Body of pancreas (tissue), 4 donors: ENCODE results near the gene NUTM1. TPM values are rescaled to one million over a fixed set of nuclear protein-coding genes. Genes with fewer than 3 reads are reported as not detected.

Experiments used
- ATAC-seq: fragments of 150-250 bp; one replicate; pipeline ENCODE4 v1.9.1; 2016
- DNase-seq, 4 donors: peaks; one replicate each; pipeline ENCODE4 v3.0.0-alpha.2; 2019
- H3K27ac ChIP-seq, 4 donors: fragments of 200-600 bp; sonication (generic); 1 replicate in 3 of 4; 2 replicates in 1 of 4; pipeline versions ENCODE4 v1.5.1 to v1.6.1; 2016 to 2019; ENCODE audit warnings: mild to moderate bottlenecking in 1 of 4, mixed read lengths in 1 of 4, moderate library complexity in 1 of 4
- H3K27me3 ChIP-seq, 2 donors: fragments of 200-600 bp; sonication (generic); one replicate each; pipeline ENCODE4 v1.6.0; 2016; ENCODE audit warnings: mild to moderate bottlenecking in 1 of 2
- H3K36me3 ChIP-seq, 2 donors: fragments of 200-600 bp; sonication (generic); replicated peaks in 1 of 2; 2 replicates each; pipeline ENCODE4 v1.5.1; 2016; ENCODE audit warnings: low read depth in 2 of 2; ENCODE audit not compliant: insufficient read depth in 1 of 2
- H3K4me1 ChIP-seq: fragments of 200-600 bp; sonication (generic); one replicate; pipeline ENCODE4 v1.6.0; 2016
- H3K4me3 ChIP-seq, 2 donors: fragments of 200-600 bp; sonication (generic); 1 replicate in 1 of 2; 2 replicates in 1 of 2; pipeline ENCODE4 v1.5.1; 2016 to 2019
- H3K9me3 ChIP-seq, 3 donors: fragments of 200-600 bp; sonication (generic); 1 replicate in 2 of 3; 2 replicates in 1 of 3; pipeline ENCODE4 v1.5.1; 2016
- POLR2A ChIP-seq, 3 donors: fragments of 450-650 bp; IDR thresholded peaks; one replicate each; pipeline ENCODE4 v1.6.1; 2016; ENCODE audit warnings: antibody characterized with exemption in 3 of 3, mild to moderate bottlenecking in 2 of 3
- WGBS, 2 donors: methylation state at CpG; one replicate each; pipeline ENCODE4 v1.1.5; 2017; 5-methylcytosine and 5-hydroxymethylcytosine counted together
- intact Hi-C: fragments of 100-400 bp; cut with DNase I; formaldehyde crosslinking; loops from one replicate; pipeline ENCODE4 v1.15.1; 2023
- total RNA-seq, 2 donors: library from RNA; depleted of rRNA; stranded (reverse); fragments of >200 nt; gene quantifications; one replicate each; pipeline ENCODE4 v1.1.0, GENCODE V29; 2016
- TF ChIP-seq, protein P1 (sequence below), 7 experiments: fragments of 450-650 bp in 4 of 7; fragments of 200-600 bp in 3 of 7; sonication (generic) in 3 of 7; IDR thresholded peaks; one replicate each; pipeline ENCODE4 v1.5.1; 2016 to 2019; ENCODE audit warnings: antibody characterized with exemption in 7 of 7

Gene NUTM1
- total RNA-seq, 2 donors from 2014 or later, result not detected

DNA sequence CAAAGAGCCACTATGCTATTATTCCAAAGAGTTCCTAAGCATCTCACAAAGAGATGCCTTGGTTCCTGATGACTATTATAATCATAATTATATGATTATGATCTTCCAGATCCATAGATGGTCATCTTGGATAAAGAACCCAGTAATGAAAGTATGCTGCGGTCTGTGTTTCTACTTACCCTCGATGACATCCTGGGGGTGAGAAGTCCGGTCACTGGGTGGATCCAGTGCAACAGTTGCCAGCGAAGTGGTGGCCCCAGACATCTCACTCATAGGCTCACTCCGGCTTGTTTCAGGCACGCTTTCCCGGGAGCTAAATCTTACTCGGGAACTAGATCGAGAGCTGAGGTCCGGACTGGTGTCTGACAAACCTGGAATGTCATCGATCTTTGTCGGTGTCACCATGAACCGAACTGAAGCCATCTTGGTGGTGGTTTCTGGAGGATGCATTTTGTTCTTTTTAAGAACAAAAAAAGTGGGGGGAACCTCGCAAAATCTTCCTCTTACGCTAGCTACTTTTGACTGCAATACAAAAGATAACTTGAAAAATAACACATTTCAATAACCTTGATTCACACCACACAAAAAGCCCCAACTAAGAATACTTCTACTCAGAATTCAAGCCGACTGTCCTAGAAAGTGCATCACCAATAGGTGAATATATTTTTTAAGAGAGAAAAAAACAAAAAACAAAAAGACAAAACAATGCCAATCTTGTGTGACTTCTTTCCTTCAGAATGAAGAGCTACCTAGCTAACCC is 6.7 kb upstream of the NUTM1 start:
- no peak for ATAC-seq
- H3K27me3 ChIP-seq, result no peaks in the 10 kb centered on the region
- intact Hi-C loops, result loop anchor here (10.0 kb wide), 1 partner anchor 112 kb away; the partner anchor contains the start of gene EMC4
- WGBS, 2 donors, result 72% methylated on average over 16 of the region's 16 CpGs
- H3K9me3 ChIP-seq, result no peaks in the 10 kb centered on the region
- peaks cover 16% of the 10 kb centered on the region for H3K4me1 ChIP-seq
- H3K4me3 ChIP-seq, result no peak overlapping the region
- no peak for DNase-seq
- H3K36me3 ChIP-seq, result no peaks in the 10 kb centered on the region
- TF ChIP-seq, protein P1, sequence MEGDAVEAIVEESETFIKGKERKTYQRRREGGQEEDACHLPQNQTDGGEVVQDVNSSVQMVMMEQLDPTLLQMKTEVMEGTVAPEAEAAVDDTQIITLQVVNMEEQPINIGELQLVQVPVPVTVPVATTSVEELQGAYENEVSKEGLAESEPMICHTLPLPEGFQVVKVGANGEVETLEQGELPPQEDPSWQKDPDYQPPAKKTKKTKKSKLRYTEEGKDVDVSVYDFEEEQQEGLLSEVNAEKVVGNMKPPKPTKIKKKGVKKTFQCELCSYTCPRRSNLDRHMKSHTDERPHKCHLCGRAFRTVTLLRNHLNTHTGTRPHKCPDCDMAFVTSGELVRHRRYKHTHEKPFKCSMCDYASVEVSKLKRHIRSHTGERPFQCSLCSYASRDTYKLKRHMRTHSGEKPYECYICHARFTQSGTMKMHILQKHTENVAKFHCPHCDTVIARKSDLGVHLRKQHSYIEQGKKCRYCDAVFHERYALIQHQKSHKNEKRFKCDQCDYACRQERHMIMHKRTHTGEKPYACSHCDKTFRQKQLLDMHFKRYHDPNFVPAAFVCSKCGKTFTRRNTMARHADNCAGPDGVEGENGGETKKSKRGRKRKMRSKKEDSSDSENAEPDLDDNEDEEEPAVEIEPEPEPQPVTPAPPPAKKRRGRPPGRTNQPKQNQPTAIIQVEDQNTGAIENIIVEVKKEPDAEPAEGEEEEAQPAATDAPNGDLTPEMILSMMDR (IDR thresholded peaks at IDR 0.05), result no peak
- no peak for TF ChIP-seq POLR2A (IDR thresholded peaks at IDR 0.05)
- H3K27ac ChIP-seq, result peak overlapping the region in 1 of 4 donors; percentile 89

DNA sequence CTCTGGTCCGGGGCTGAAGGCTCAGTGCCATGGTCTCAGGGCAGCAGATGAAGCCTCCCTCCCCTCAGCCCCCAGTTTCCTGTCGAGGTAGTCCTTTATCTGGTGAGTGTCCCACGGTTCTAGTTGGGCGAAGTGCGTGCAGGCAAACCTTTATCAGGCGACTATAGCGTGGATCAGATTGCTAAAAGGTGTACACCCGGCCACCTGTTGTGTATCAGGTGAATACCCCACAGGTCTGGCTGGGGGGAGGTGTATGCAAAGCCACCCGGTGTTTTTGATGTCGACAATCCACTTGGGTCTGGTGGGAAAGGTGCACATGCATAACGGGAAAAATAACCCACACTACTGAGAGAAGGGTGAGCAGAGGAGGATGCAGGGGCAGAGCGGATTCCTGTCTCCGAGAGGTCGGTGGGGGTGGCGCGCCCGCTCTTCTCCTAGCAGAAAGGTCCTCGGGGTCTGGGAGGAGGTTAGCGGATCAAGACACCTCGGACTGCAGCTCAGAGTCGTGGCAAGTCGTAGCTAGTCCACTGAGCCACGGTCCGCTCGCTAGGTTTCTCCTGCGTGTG is 6.0 kb upstream of the NUTM1 start:
- peak overlapping the region; percentile 58 to 93 for H3K4me3 ChIP-seq
- H3K27ac ChIP-seq, result peak overlapping the region; percentile 79 to 91 (median 86)
- ATAC-seq (peak; percentile 17), DNase-seq (peak in 2 of 4 donors; percentile 22 to 34)
- H3K4me1 ChIP-seq, result peaks cover 22% of the 10 kb centered on the region
- intact Hi-C loops, result loop anchor here (10.0 kb wide), 1 partner anchor 112 kb away; the partner anchor contains the start of gene EMC4
- no peak for TF ChIP-seq POLR2A (IDR thresholded peaks at IDR 0.05)
- TF ChIP-seq, protein P1 (IDR thresholded peaks at IDR 0.05), result no peak
- no peaks in the 10 kb centered on the region for H3K9me3 ChIP-seq
- 1% methylated on average over 11 to 26 of the region's 26 CpGs for WGBS, 2 donors
- H3K27me3 ChIP-seq, result no peaks in the 10 kb centered on the region
- no peaks in the 10 kb centered on the region for H3K36me3 ChIP-seq

DNA sequence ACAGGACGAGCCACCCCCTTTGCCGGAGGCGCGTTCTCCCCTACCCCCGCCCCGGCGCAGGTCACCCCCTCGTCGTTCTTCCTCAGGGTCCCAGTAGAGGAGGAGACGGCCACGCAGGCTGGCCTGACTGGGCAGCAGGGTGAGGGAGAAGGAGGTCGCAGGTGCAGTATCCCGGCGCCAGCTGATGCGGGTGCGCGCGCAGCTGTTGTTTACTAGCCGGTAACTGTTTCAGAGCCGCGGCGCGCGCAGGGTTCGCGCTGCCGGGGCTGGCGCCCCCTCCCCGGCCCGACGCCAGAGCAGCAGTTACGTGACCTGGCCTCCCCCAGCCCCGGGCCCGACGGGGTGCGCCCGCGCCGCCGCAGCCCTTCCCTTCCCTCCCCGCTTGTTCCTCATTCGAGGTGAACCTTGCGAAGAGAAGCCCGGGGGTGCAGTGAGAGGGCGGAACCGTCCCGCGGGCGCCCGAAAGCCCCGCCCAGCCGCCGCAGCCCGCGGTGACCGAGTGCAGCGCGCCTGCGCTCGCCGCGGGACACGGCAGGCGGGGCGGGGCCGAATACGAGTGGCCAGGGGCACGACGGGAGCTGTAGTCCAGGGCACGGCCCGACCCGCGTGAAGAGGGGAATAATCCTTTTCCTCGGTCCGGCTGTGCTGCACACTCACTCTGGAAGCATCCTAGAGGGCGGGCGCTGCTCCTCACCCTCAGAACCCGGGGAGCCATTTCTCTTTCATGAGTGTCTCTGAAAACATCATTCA is 5.4 kb upstream of the NUTM1 start, which contains the start of gene SLC12A6:
Gene SLC12A6 (minus strand): TSS at position 225 of the 750 bp plus-strand sequence. CDS start 1,101 bp downstream, outside the sequence.
- H3K9me3 ChIP-seq, result no peaks in the 10 kb centered on the region
- DNase-seq, result peak; percentile 89 to 96 (median 92)
- 0% methylated on average over 7 to 78 of the region's 78 CpGs for WGBS, 2 donors
- no peaks in the 10 kb centered on the region for H3K36me3 ChIP-seq
- TF ChIP-seq, protein P1 (IDR thresholded peaks at IDR 0.05), result peak in 1 of 7 experiments; percentile 12
- TF ChIP-seq POLR2A (IDR thresholded peaks at IDR 0.05), result peak; percentile 29 to 71 (median 50)
- H3K4me3 ChIP-seq, result peak within 1 kb of the TSS; percentile 58 to 93
- peak within 1 kb of the TSS; percentile 79 to 91 (median 86) for H3K27ac ChIP-seq
- H3K27me3 ChIP-seq, result no peaks in the 10 kb centered on the region
- ATAC-seq, result peak; percentile 95
- peaks cover 25% of the 10 kb centered on the region for H3K4me1 ChIP-seq
- intact Hi-C loops, result loop anchor here (10.0 kb wide), 1 partner anchor 113 kb away; the partner anchor contains the start of gene EMC4

DNA sequence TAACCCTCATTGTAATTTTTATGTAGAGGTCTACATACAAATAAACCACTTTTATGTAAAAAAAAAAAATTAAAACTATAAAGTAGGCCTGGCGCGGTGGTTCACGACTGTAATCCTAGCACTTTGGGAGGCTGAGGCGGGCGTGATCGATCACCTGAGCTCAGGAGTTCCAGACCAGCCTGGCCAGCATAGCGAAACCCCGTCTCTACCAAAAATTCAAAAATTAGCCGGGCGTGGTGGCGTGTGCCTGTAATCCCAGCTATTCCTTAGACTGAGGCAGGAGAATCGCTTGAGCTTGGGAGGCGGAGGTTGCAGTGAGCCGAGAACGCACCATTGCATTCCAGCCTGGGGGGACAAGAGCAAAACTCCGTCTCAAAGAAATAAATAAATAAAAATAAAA is 4.8 kb upstream of the NUTM1 start:
- Histone ChIP-seq H3K27me3 (no peaks in the 10 kb centered on the region), H3K4me1 (peaks cover 28% of the 10 kb centered on the region), H3K36me3 (no peaks in the 10 kb centered on the region), H3K27ac (peak overlapping the region in 3 of 4 donors; percentile 83 to 91 (median 89)), H3K4me3 (no peak overlapping the region), H3K9me3 (no peaks in the 10 kb centered on the region)
- WGBS, 2 donors, result 64 to 65% methylated on average over 16 of the region's 16 CpGs
- no peak for ATAC-seq
- TF ChIP-seq, protein P1 (IDR thresholded peaks at IDR 0.05), result no peak
- TF ChIP-seq POLR2A (IDR thresholded peaks at IDR 0.05), result no peak
- no peak for DNase-seq
- intact Hi-C loops, result loop anchor here (10.0 kb wide), 1 partner anchor 114 kb away; the partner anchor contains the start of gene EMC4
